Camera-type eye (tissue), 1 donor: ENCODE data around the gene TPK1. TPM values are rescaled to one million over a fixed set of nuclear protein-coding genes. Genes with fewer than 3 reads are reported as not detected.

Experiments
- total RNA-seq: library from RNA; depleted of rRNA; stranded (reverse); fragments of >200 nt; gene quantifications from one replicate; pipeline ENCODE4 v1.2.3, GENCODE V29; 2014

The TPK1 gene
- 11.3 TPM for total RNA-seq

DNA sequence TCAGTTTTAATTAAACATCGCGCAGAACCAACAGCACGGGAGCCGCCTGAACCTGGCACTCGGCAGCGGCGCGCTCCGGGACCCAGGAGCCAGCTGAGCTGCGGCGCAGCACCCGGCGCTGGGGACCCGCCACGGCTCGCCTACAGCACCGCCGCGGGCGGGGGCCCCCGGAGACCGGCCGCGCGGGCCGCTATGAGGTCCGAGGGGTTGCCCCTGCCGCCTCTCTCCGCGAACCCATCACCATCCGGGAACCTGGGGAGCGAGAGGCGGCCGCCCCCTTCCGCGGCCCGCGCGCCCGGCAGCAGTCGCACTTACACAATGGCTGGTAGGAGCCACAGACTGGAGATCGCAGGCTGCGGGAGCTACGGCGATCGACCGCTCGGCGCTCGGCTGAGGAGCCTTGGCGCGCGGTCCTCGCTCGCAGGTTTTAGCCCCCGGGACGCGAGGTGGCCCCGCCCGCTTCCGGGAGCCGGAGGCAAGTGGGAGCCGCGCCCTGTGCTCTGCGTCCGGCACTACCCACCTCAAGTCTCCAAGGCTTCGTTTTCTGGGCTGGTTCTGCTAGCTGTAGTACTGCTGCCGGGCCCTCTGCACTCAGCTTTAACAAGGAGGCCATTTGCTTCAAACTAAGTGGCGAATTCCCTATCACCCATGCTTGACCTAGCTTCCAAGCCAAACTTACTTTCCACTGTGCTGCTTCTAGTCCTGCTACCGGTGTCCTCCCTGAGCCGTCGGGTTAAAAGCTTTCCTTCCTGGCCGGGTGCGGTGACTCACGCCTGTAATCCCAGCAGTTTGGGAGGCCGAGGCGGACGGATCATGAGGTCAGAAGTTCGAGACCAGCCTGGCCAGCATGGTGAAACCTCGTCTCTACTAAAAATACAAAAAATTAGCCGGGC lies at the start of gene TPK1:
Gene TPK1 (minus strand): TSS at position 402 of the 893 bp plus-strand sequence. CDS start 451 bp downstream, outside the sequence.

DNA sequence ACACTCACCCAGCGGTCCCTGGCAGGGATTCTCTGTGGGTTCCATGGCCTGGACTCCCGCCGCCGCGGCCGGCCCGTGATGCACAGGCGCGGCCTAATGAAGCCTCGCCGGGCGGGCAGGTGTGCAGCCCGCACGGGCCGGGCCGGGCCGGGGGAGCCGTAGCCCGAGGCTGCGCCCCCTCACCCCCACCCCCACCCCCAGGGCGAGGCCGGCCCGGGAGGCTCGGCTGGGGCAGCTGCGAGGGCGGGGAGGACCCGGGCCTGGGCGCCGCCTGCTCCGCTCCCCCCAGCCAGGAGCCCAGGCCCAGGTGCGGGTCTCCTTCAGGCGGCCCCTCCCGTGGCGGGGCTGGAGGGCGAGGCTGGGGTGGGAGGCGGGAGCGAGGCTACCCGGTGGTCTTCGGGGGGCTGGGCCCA lies 432.2 kb downstream of the TPK1 start, which contains the start of gene NOBOX:
Gene NOBOX (minus strand): TSS at position 45 of the 413 bp plus-strand sequence.

